Stimulated activated CD4-positive, alpha-beta T cell treated with anti-CD3 and anti-CD28 coated beads, Interleukin-15, amount 100 ng/mL, for 1 hour (primary cell): ENCODE measurements around the gene TFDP2.
"Not testable (repeated sequence)": the region's sequence is repeated elsewhere in the genome, so short reads cannot be mapped to it uniquely, and the experiment has no call there.

Source experiments
- DNase-seq, 2 donors: peaks; one replicate each; pipeline ENCODE4 v3.0.0-alpha.2; 2020; ENCODE audit warnings: low read depth in 1 of 2, low spot score in 1 of 2

Gene TFDP2

GRCh38 chr3:142027300-142027699 is 122.0 kb downstream of the TFDP2 start:
- no peak for DNase-seq

GRCh38 chr3:142026333-142026732 is 123.0 kb downstream of the TFDP2 start:
- DNase-seq: no peak

- DNase-seq: no peak
Measured at GRCh38 chr3:142022381-142022780, 127.0 kb downstream of the TFDP2 start.

GRCh38 chr3:142021127-142021526 is 128.2 kb downstream of the TFDP2 start:
- DNase-seq: no peak

- no peak for DNase-seq
Measured at GRCh38 chr3:142019794-142020320, 129.5 kb downstream of the TFDP2 start.

- no peak for DNase-seq
Measured at GRCh38 chr3:142013993-142014392, 135.4 kb downstream of the TFDP2 start.

- no peak for DNase-seq
Measured at GRCh38 chr3:142013326-142013980, 135.9 kb downstream of the TFDP2 start.

- no peak for DNase-seq
Measured at GRCh38 chr3:142009029-142009428, 140.3 kb downstream of the TFDP2 start.

GRCh38 chr3:142007710-142008399 is 141.5 kb downstream of the TFDP2 start:
- DNase-seq: no peak

- not testable (repeated sequence) for DNase-seq
Measured at GRCh38 chr3:142004957-142005356, 144.4 kb downstream of the TFDP2 start.

GRCh38 chr3:142004025-142004424 is 145.3 kb downstream of the TFDP2 start:
- DNase-seq: no peak

- DNase-seq: no peak
Measured at GRCh38 chr3:142003291-142003690, 146.1 kb downstream of the TFDP2 start.

GRCh38 chr3:142000325-142000870 is 148.9 kb downstream of the TFDP2 start:
- DNase-seq: no peak

GRCh38 chr3:141998669-141999290 is 150.6 kb downstream of the TFDP2 start:
- no peak for DNase-seq

- no peak for DNase-seq
Measured at GRCh38 chr3:141996437-141996836, 152.9 kb downstream of the TFDP2 start.

GRCh38 chr3:141994856-141995255 is 154.5 kb downstream of the TFDP2 start:
- no peak for DNase-seq

GRCh38 chr3:141992512-141992911 is 156.8 kb downstream of the TFDP2 start:
- no peak for DNase-seq

GRCh38 chr3:141986548-141987107 is 162.7 kb downstream of the TFDP2 start:
- DNase-seq: no peak

GRCh38 chr3:141981084-141981483 is 168.3 kb downstream of the TFDP2 start:
- DNase-seq: no peak

GRCh38 chr3:141979050-141979671 is 170.2 kb downstream of the TFDP2 start:
- no peak for DNase-seq

GRCh38 chr3:141974777-141975176 is 174.6 kb downstream of the TFDP2 start:
- not testable (repeated sequence) for DNase-seq
